Right lobe of liver (tissue), 4 donors: ENCODE data around the gene FGFR3.

Experiments used
- CTCF ChIP-seq, 4 donors: fragments of 200-600 bp in 3 of 4; fragments of 450-650 bp in 1 of 4; IDR thresholded peaks; one replicate each; pipeline versions ENCODE4 v1.5.1 to v1.8.0; 2016 to 2022; ENCODE audit warnings: antibody characterized with exemption in 4 of 4, mild to moderate bottlenecking in 2 of 4
- POLR2A ChIP-seq: fragments of 450-650 bp; IDR thresholded peaks from one replicate; pipeline ENCODE4 v1.6.1; 2017; ENCODE audit warnings: antibody characterized with exemption, mild to moderate bottlenecking
- donor health status: DM: no; HTN: no; CAD: no.
- donor health status: DM: no; HTN: no; CAD: no.
- donor health status: DM: no; HTN: yes; CAD: no.

- no peak for TF ChIP-seq CTCF (IDR thresholded peaks at IDR 0.05)
- no peak for TF ChIP-seq POLR2A
These were observed 11.8 kb downstream of the FGFR3 start for GRCh38 chr4:1804638-1805492.
